ENCODE data around the gene TBX5. TPM values are rescaled to one million over a fixed set of nuclear protein-coding genes. Genes with fewer than 3 reads are reported as not detected.

The TBX5 gene
- total RNA-seq, 1 experiment from 2014 or later, result not detected

DNA sequence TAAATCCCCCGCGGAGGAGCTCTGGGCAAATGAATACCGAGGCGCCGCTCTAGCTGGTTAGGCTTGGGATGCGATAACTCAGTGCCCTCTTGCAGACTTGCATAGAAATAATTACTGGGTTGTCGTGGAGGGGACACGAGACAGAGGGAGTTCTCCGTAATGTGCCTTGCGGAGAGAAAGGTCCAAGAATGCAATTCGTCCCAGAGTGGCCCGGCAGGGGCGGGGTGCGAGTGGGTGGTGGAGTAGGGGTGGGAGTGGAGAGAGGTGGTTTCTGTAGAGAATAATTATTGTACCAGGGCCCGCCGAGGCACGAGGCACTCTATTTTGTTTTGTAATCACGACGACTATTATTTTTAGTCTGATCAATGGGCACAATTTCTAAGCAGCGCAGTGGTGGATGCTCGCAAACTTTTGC lies 2.5 kb upstream of the TBX5 start:
- no peak overlapping the region for H3K4me3 Mint-ChIP-seq (ENCODE audit: low read depth, unreplicated experiment)
- H3K4me1 Mint-ChIP-seq (ENCODE audit: low read depth, unreplicated experiment), result no peaks in the 10 kb centered on the region
- no peak overlapping the region for H3K27ac Mint-ChIP-seq (ENCODE audit: unreplicated experiment)
- peaks cover 3% of the 10 kb centered on the region for H3K36me3 Mint-ChIP-seq (ENCODE audit: insufficient read depth, unreplicated experiment)
- intact Hi-C loops (cut with micrococcal nuclease; ENCODE audit: unreplicated experiment), result no loop called here
- no TSS peak for BruUV-seq (replicated peaks)
- CTCF ChIA-PET, result interaction anchor here (0.6 kb wide), 1 partner anchor 414 kb away, joined by 3 read pairs; no protein-coding TSS in a partner anchor
- TF ChIP-seq, protein P1, sequence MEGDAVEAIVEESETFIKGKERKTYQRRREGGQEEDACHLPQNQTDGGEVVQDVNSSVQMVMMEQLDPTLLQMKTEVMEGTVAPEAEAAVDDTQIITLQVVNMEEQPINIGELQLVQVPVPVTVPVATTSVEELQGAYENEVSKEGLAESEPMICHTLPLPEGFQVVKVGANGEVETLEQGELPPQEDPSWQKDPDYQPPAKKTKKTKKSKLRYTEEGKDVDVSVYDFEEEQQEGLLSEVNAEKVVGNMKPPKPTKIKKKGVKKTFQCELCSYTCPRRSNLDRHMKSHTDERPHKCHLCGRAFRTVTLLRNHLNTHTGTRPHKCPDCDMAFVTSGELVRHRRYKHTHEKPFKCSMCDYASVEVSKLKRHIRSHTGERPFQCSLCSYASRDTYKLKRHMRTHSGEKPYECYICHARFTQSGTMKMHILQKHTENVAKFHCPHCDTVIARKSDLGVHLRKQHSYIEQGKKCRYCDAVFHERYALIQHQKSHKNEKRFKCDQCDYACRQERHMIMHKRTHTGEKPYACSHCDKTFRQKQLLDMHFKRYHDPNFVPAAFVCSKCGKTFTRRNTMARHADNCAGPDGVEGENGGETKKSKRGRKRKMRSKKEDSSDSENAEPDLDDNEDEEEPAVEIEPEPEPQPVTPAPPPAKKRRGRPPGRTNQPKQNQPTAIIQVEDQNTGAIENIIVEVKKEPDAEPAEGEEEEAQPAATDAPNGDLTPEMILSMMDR (IDR thresholded peaks at IDR 0.05; ENCODE audit: unreplicated experiment), result no peak
- H3K9me3 Mint-ChIP-seq (ENCODE audit: low read depth, unreplicated experiment), result peaks cover 12% of the 10 kb centered on the region
- H3K27me3 Mint-ChIP-seq (ENCODE audit: unreplicated experiment), result peaks cover 20% of the 10 kb centered on the region
- no peak for DNase-seq

DNA sequence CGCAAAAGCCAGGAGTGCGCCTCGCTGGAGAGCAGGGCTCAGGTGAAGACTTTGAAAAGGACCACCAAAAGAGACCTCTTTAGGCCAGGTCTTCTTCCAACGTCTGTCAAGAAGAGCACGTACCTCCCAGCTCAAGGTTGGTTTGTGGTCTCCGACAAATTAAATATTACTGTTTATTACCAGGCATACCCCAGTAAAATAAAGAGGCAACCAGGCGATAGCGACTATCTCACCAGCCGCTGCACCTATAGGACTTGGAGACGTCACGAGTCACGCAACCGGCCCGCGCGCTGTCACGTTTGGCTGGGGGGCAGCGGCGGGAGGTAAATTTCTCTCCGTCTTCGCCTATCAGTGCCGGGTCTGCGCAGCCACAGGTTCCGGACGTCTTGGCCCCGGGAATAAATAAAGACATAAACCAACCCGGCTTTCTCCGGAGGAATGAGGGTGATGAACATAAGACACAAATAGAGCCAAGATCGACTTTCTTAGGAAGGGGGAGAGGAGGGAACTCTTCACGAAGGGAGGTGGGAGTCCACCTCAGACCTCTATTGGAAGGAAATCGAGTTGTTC lies 2.0 kb upstream of the TBX5 start:
- Mint-ChIP-seq H3K9me3 (ENCODE audit: low read depth, unreplicated experiment) (peaks cover 14% of the 10 kb centered on the region), H3K36me3 (ENCODE audit: insufficient read depth, unreplicated experiment) (peaks cover 3% of the 10 kb centered on the region), H3K27ac (ENCODE audit: unreplicated experiment) (no peak overlapping the region), H3K27me3 (ENCODE audit: unreplicated experiment) (peaks cover 20% of the 10 kb centered on the region), H3K4me1 (ENCODE audit: low read depth, unreplicated experiment) (no peaks in the 10 kb centered on the region), H3K4me3 (ENCODE audit: low read depth, unreplicated experiment) (no peak overlapping the region)
- no TSS peak for BruUV-seq (replicated peaks)
- DNase-seq, result no peak
- CTCF ChIA-PET, result no interaction called here
- TF ChIP-seq, protein P1 (IDR thresholded peaks at IDR 0.05; ENCODE audit: unreplicated experiment), result no peak
- intact Hi-C loops (cut with micrococcal nuclease; ENCODE audit: unreplicated experiment), result no loop called here

DNA sequence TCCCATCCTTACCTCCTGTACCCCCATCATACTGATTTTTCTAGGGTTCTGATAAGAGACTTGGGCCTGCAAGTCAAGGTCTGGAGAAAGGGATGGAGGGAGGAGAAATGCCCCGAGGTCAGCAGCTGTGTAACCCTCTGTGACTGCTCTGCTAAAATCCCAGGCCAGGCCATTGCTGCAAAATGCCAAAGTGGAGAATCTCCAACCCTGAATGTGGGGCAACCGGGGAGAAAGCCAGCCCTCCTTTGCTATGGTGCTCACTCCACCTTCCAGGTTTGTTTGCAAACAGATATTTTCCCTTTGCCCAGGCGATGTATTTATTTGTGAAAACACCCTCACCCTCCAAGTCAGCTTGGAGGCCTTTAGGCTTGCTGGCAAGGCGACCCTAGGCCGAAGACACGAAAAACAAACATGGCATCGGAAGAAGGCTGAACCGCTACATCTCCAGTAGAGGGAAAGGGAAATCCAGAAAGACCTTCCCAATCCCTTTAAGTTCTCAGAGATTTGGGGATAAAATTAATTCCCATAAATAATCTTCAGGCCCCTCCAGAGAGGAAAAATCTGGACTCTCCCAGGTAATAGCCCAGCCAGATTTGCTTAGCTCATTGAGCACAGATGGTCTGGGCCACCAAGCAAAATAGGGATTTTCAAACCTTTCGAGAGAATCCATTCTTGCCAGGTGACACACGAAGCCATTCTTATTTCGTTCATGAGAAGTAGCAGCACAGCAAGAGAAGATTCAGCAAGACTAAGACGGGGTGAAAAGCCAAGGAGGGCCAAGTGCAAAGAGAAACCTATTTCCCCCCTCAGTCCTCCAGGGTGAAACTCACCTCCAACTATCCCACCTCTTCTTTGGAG lies 1.3 kb upstream of the TBX5 start:
- CTCF ChIA-PET, result no interaction called here
- H3K9me3 Mint-ChIP-seq (ENCODE audit: low read depth, unreplicated experiment), result peaks cover 14% of the 10 kb centered on the region
- BruUV-seq (replicated peaks), result no TSS peak
- no peak overlapping the region for H3K27ac Mint-ChIP-seq (ENCODE audit: unreplicated experiment)
- TF ChIP-seq, protein P1 (IDR thresholded peaks at IDR 0.05; ENCODE audit: unreplicated experiment), result no peak
- H3K4me3 Mint-ChIP-seq (ENCODE audit: low read depth, unreplicated experiment), result no peak overlapping the region
- H3K4me1 Mint-ChIP-seq (ENCODE audit: low read depth, unreplicated experiment), result no peaks in the 10 kb centered on the region
- DNase-seq, result no peak
- peaks cover 20% of the 10 kb centered on the region for H3K27me3 Mint-ChIP-seq (ENCODE audit: unreplicated experiment)
- peaks cover 3% of the 10 kb centered on the region for H3K36me3 Mint-ChIP-seq (ENCODE audit: insufficient read depth, unreplicated experiment)
- intact Hi-C loops (cut with micrococcal nuclease; ENCODE audit: unreplicated experiment), result no loop called here

DNA sequence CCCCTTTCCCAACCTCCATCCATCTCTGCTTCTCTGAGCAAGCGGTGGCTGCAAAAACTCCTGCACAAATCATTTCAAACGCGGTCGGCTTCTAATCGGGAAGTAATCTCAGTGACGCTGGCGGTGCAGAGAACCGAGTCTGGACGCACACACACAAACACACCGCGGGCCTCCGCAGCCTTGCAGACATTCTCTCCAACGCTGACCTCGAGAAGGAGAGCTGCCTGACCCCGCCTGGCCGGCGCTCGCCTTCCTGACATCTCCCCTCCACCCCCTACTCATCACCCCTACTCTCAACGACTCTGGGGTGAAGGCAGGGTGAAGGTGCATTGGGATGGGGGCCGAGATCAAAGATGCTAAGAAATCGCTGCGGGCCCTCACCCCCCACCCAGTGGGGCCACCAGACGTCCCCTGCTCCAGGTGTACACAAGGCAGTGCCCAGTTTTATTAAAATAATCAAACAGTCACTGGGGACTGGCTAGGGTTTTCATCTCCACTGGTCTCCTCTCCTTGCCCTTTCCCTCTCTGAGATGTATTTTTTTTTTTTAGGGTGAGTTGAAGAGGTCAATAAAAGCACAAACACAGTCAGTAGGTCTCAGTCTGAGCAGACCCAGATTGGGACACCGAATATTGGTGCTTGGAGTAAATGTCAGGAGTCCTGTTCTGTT lies 506 bp upstream of the TBX5 start:
- H3K27ac Mint-ChIP-seq (ENCODE audit: unreplicated experiment), result no peak overlapping the region
- no peaks in the 10 kb centered on the region for H3K4me1 Mint-ChIP-seq (ENCODE audit: low read depth, unreplicated experiment)
- intact Hi-C loops (cut with micrococcal nuclease; ENCODE audit: unreplicated experiment), result no loop called here
- H3K36me3 Mint-ChIP-seq (ENCODE audit: insufficient read depth, unreplicated experiment), result peaks cover 3% of the 10 kb centered on the region
- no TSS peak for BruUV-seq (replicated peaks)
- H3K9me3 Mint-ChIP-seq (ENCODE audit: low read depth, unreplicated experiment), result peaks cover 17% of the 10 kb centered on the region
- no peak overlapping the region for H3K4me3 Mint-ChIP-seq (ENCODE audit: low read depth, unreplicated experiment)
- H3K27me3 Mint-ChIP-seq (ENCODE audit: unreplicated experiment), result peaks cover 20% of the 10 kb centered on the region
- DNase-seq, result no peak
- TF ChIP-seq, protein P1 (IDR thresholded peaks at IDR 0.05; ENCODE audit: unreplicated experiment), result no peak
- CTCF ChIA-PET, result no interaction called here

Measured in Calu3 (cell line).